ENCODE results near the gene C16orf86. TPM values are rescaled to one million over a fixed set of nuclear protein-coding genes. Genes with fewer than 3 reads are reported as not detected.
A peak's percentile ranks its signal among the peaks of the same experiment; 100 is the strongest.

The C16orf86 gene
- total RNA-seq, 2 experiments from 2014 or later, result 2.3 to 2.5 TPM

- no peaks in the 10 kb centered on the region for H3K9me3 Mint-ChIP-seq (ENCODE audit: insufficient read depth)
- no peaks in the 10 kb centered on the region for H3K27me3 Mint-ChIP-seq (ENCODE audit: low read depth)
- H3K27ac Mint-ChIP-seq, result peak overlapping the region; percentile 20
- H3K4me3 Mint-ChIP-seq, result no peak overlapping the region
- ATAC-seq, result no peak
- ChIA-PET POLR2A (no interaction called here), CTCF (interaction anchor here (1.3 kb wide), 1 partner anchor 134 kb away, joined by 5 read pairs; no protein-coding TSS in a partner anchor)
- peaks cover 47% of the 10 kb centered on the region for H3K36me3 Mint-ChIP-seq (ENCODE audit: low read depth)
- peaks cover 18% of the 10 kb centered on the region for H3K4me1 Mint-ChIP-seq (ENCODE audit: low read depth)
- no peak for DNase-seq
These were observed 11.3 kb upstream of the C16orf86 start for GRCh38 chr16:67655363-67655762.

- DNase-seq, result no peak
- Mint-ChIP-seq H3K36me3 (ENCODE audit: low read depth) (peaks cover 35% of the 10 kb centered on the region), H3K4me1 (ENCODE audit: low read depth) (peaks cover 23% of the 10 kb centered on the region), H3K27me3 (ENCODE audit: low read depth) (no peaks in the 10 kb centered on the region), H3K27ac (no peak overlapping the region), H3K4me3 (no peak overlapping the region), H3K9me3 (ENCODE audit: insufficient read depth) (no peaks in the 10 kb centered on the region)
- CTCF ChIA-PET, result interaction anchor here (1.3 kb wide), 1 partner anchor 135 kb away, joined by 5 read pairs; no protein-coding TSS in a partner anchor
- POLR2A ChIA-PET, result interaction anchor here (5.2 kb wide), 1 partner anchor 9 kb away, joined by 71 read pairs; the partner anchor contains the start of gene CARMIL2
- no peak for ATAC-seq
These were observed 10.1 kb upstream of the C16orf86 start for GRCh38 chr16:67656344-67657016.

GRCh38 chr16:67657017-67657608 is 9.5 kb upstream of the C16orf86 start:
- Mint-ChIP-seq H3K27me3 (ENCODE audit: low read depth) (no peaks in the 10 kb centered on the region), H3K4me1 (ENCODE audit: low read depth) (peaks cover 24% of the 10 kb centered on the region), H3K27ac (no peak overlapping the region), H3K36me3 (ENCODE audit: low read depth) (peaks cover 30% of the 10 kb centered on the region), H3K9me3 (ENCODE audit: insufficient read depth) (no peaks in the 10 kb centered on the region), H3K4me3 (no peak overlapping the region)
- CTCF ChIA-PET, result interaction anchor here (0.9 to 4.9 kb wide), 5 partner anchors 94 to 384 kb away, joined by 3 to 50 read pairs (median 19); partner anchors contain the start of gene CTCF
- no peak for ATAC-seq
- no peak for DNase-seq
- POLR2A ChIA-PET, result interaction anchor here (4.7 to 5.2 kb wide), 2 partner anchors 9 to 95 kb away, joined by 35 to 71 read pairs; partner anchors contain the start of genes CARMIL2 and CTCF

- DNase-seq (no peak), ATAC-seq (no peak)
- Mint-ChIP-seq H3K4me1 (ENCODE audit: low read depth) (peaks cover 24% of the 10 kb centered on the region), H3K9me3 (ENCODE audit: insufficient read depth) (no peaks in the 10 kb centered on the region), H3K4me3 (peak overlapping the region; percentile 89), H3K27ac (peak overlapping the region; percentile 12), H3K27me3 (ENCODE audit: low read depth) (no peaks in the 10 kb centered on the region), H3K36me3 (ENCODE audit: low read depth) (peaks cover 26% of the 10 kb centered on the region)
- ChIA-PET CTCF (interaction anchor here (0.9 to 4.9 kb wide), 7 partner anchors 13 to 383 kb away, joined by 3 to 50 read pairs (median 19); partner anchors contain the start of genes ATP6V0D1, CARMIL2 and CTCF), POLR2A (interaction anchor here (0.6 to 5.2 kb wide), 3 partner anchors 10 to 427 kb away, joined by 3 to 71 read pairs (median 35); partner anchors contain the start of genes CARMIL2 and CTCF)
These were observed 8.7 kb upstream of the C16orf86 start for GRCh38 chr16:67657751-67658518.

- H3K9me3 Mint-ChIP-seq (ENCODE audit: insufficient read depth), result no peaks in the 10 kb centered on the region
- ChIA-PET POLR2A (interaction anchor here (0.6 to 5.2 kb wide), 6 partner anchors 11 to 178 kb away, joined by 3 to 71 read pairs (median 6); partner anchors contain the start of genes ATP6V0D1, CARMIL2 and CTCF), CTCF (interaction anchor here (1.1 to 4.9 kb wide), 7 partner anchors 9 to 178 kb away, joined by 3 to 50 read pairs (median 19); partner anchors contain the start of genes ATP6V0D1, CARMIL2 and CTCF)
- H3K36me3 Mint-ChIP-seq (ENCODE audit: low read depth), result peaks cover 24% of the 10 kb centered on the region
- no peaks in the 10 kb centered on the region for H3K27me3 Mint-ChIP-seq (ENCODE audit: low read depth)
- peaks cover 25% of the 10 kb centered on the region for H3K4me1 Mint-ChIP-seq (ENCODE audit: low read depth)
- H3K27ac Mint-ChIP-seq, result peak overlapping the region; percentile 96
- no peak for DNase-seq
- H3K4me3 Mint-ChIP-seq, result peak overlapping the region; percentile 89
- no peak for ATAC-seq
These were observed 7.6 kb upstream of the C16orf86 start for GRCh38 chr16:67658849-67659674.

- no peaks in the 10 kb centered on the region for H3K9me3 Mint-ChIP-seq (ENCODE audit: insufficient read depth)
- CTCF ChIA-PET, result interaction anchor here (0.9 to 4.9 kb wide), 9 partner anchors 8 to 146 kb away, joined by 3 to 50 read pairs (median 7); partner anchors contain the start of genes CARMIL2 and CTCF
These were observed 6.7 kb upstream of the C16orf86 start, which contains the start of gene ACD for GRCh38 chr16:67659675-67660563. TSS of gene ACD (minus strand) at chr16:67660260. CDS start at chr16:67660220, 40 bp downstream.

GRCh38 chr16:67660564-67661028 is 6.0 kb upstream of the C16orf86 start, which contains the start of gene PARD6A:
TSS of gene PARD6A (plus strand) at chr16:67660960. CDS start at chr16:67661039, 79 bp downstream.
- no peaks in the 10 kb centered on the region for H3K9me3 Mint-ChIP-seq (ENCODE audit: insufficient read depth)
- H3K27me3 Mint-ChIP-seq (ENCODE audit: low read depth), result no peaks in the 10 kb centered on the region
- ChIA-PET CTCF (interaction anchor here (0.9 to 4.9 kb wide), 9 partner anchors 12 to 147 kb away, joined by 3 to 50 read pairs (median 7); partner anchors contain the start of genes CARMIL2 and CTCF), POLR2A (interaction anchor here (0.9 to 5.2 kb wide), 11 partner anchors 13 to 419 kb away, joined by 3 to 71 read pairs (median 5); partner anchors contain the start of genes CARMIL2 and CTCF)
- peak within 1 kb of the TSS; percentile 89 for H3K4me3 Mint-ChIP-seq
- DNase-seq, result peak; percentile 98
- peak; percentile 78 for ATAC-seq
- peak within 1 kb of the TSS; percentile 96 for H3K27ac Mint-ChIP-seq
- peaks cover 31% of the 10 kb centered on the region for H3K4me1 Mint-ChIP-seq (ENCODE audit: low read depth)
- H3K36me3 Mint-ChIP-seq (ENCODE audit: low read depth), result peaks cover 15% of the 10 kb centered on the region

More at GRCh38 chr16:67659675-67660563, 6.7 kb upstream of the C16orf86 start, which contains the start of gene ACD:
- Mint-ChIP-seq H3K27ac (peak within 1 kb of the TSS; percentile 96), H3K27me3 (ENCODE audit: low read depth) (no peaks in the 10 kb centered on the region), H3K4me3 (peak within 1 kb of the TSS; percentile 89), H3K36me3 (ENCODE audit: low read depth) (peaks cover 19% of the 10 kb centered on the region), H3K4me1 (ENCODE audit: low read depth) (peaks cover 30% of the 10 kb centered on the region)
- POLR2A ChIA-PET, result interaction anchor here (0.6 to 5.2 kb wide), 13 partner anchors 12 to 420 kb away, joined by 3 to 71 read pairs (median 4); partner anchors contain the start of genes CARMIL2, CTCF and SLC12A4
- DNase-seq (peak; percentile 94), ATAC-seq (peak; percentile 70)

GRCh38 chr16:67661101-67661761 is 5.4 kb upstream of the C16orf86 start:
- ChIA-PET CTCF (interaction anchor here (1.2 to 4.9 kb wide), 5 partner anchors 11 to 140 kb away, joined by 3 to 50 read pairs (median 30); partner anchors contain the start of gene CARMIL2), POLR2A (interaction anchor here (2.5 to 5.2 kb wide), 3 partner anchors 13 to 119 kb away, joined by 7 to 71 read pairs (median 35); partner anchors contain the start of genes CARMIL2 and CTCF)
- Mint-ChIP-seq H3K9me3 (ENCODE audit: insufficient read depth) (no peaks in the 10 kb centered on the region), H3K36me3 (ENCODE audit: low read depth) (peaks cover 12% of the 10 kb centered on the region), H3K4me3 (peak overlapping the region; percentile 89), H3K27ac (peak overlapping the region; percentile 86), H3K4me1 (ENCODE audit: low read depth) (peaks cover 33% of the 10 kb centered on the region), H3K27me3 (ENCODE audit: low read depth) (no peaks in the 10 kb centered on the region)
- DNase-seq (peak; percentile 52), ATAC-seq (peak; percentile 2)

All from activated CD8-positive, alpha-beta T cell treated with anti-CD3 and anti-CD28 coated beads, Interleukin-2, amount 10 ng/mL, durations not matched to agents 7 days and 5 days (primary cell).